ENCODE results near the gene STAMBP.
"Not testable (repeated sequence)": the region's sequence is repeated elsewhere in the genome, so short reads cannot be mapped to it uniquely, and the experiment has no call there.

Gene STAMBP

GRCh38 chr2:73885406-73885805 lies 56.6 kb downstream of the STAMBP start:
- FAIRE-seq (no peak), DNase-seq (ENCODE audit: insufficient read length, low spot score) (no peak)

GRCh38 chr2:73886357-73886756 lies 57.6 kb downstream of the STAMBP start:
- FAIRE-seq (no peak), DNase-seq (ENCODE audit: insufficient read length, low spot score) (no peak)

- not testable (repeated sequence) for FAIRE-seq
These were observed 59.0 kb downstream of the STAMBP start for GRCh38 chr2:73887596-73888353.

GRCh38 chr2:73888388-73888787 lies 59.6 kb downstream of the STAMBP start:
- FAIRE-seq (no peak), DNase-seq (ENCODE audit: insufficient read length, low spot score) (no peak)

More at GRCh38 chr2:73887596-73888353, 59.0 kb downstream of the STAMBP start:
- not testable (repeated sequence) for DNase-seq (ENCODE audit: insufficient read length, low spot score)

- DNase-seq (ENCODE audit: insufficient read length, low spot score) (no peak), FAIRE-seq (no peak)
These were observed 60.4 kb downstream of the STAMBP start for GRCh38 chr2:73889206-73889605.

- DNase-seq (ENCODE audit: insufficient read length, low spot score) (no peak), FAIRE-seq (no peak)
These were observed 61.7 kb downstream of the STAMBP start for GRCh38 chr2:73890301-73891092.

GRCh38 chr2:73891276-73891901 lies 62.6 kb downstream of the STAMBP start:
- FAIRE-seq (no peak), DNase-seq (ENCODE audit: insufficient read length, low spot score) (no peak)

- DNase-seq (ENCODE audit: insufficient read length, low spot score), result no peak
- no peak for FAIRE-seq
These were observed 64.0 kb downstream of the STAMBP start, which contains the start of gene ACTG2 for GRCh38 chr2:73892631-73893329. Gene ACTG2 (plus strand): TSS chr2:73893008. CDS start chr2:73901312, 8,304 bp downstream.

- no peak for FAIRE-seq
- DNase-seq (ENCODE audit: insufficient read length, low spot score), result no peak
These were observed 65.2 kb downstream of the STAMBP start for GRCh38 chr2:73893764-73894474.

- FAIRE-seq (no peak), DNase-seq (ENCODE audit: insufficient read length, low spot score) (no peak)
These were observed 65.7 kb downstream of the STAMBP start for GRCh38 chr2:73894475-73894850.

- no peak for FAIRE-seq
These were observed 66.1 kb downstream of the STAMBP start for GRCh38 chr2:73894877-73895276.

GRCh38 chr2:73895473-73895872 lies 66.7 kb downstream of the STAMBP start:
- no peak for DNase-seq (ENCODE audit: insufficient read length, low spot score)
- no peak for FAIRE-seq

More at GRCh38 chr2:73894877-73895276, 66.1 kb downstream of the STAMBP start:
- DNase-seq (ENCODE audit: insufficient read length, low spot score), result no peak

GRCh38 chr2:73896362-73897239 lies 67.8 kb downstream of the STAMBP start:
- no peak for DNase-seq (ENCODE audit: insufficient read length, low spot score)
- peak; percentile 61 for FAIRE-seq

- FAIRE-seq (no peak), DNase-seq (ENCODE audit: insufficient read length, low spot score) (no peak)
These were observed 68.5 kb downstream of the STAMBP start for GRCh38 chr2:73897240-73897583.

- DNase-seq (ENCODE audit: insufficient read length, low spot score) (no peak), FAIRE-seq (no peak)
These were observed 69.2 kb downstream of the STAMBP start for GRCh38 chr2:73897934-73898333.

- no peak for FAIRE-seq
These were observed 71.1 kb downstream of the STAMBP start for GRCh38 chr2:73899801-73900336.

GRCh38 chr2:73901143-73901542 lies 72.4 kb downstream of the STAMBP start:
- no peak for DNase-seq (ENCODE audit: insufficient read length, low spot score)
- FAIRE-seq, result no peak

More at GRCh38 chr2:73899801-73900336, 71.1 kb downstream of the STAMBP start:
- DNase-seq (ENCODE audit: insufficient read length, low spot score), result no peak

- no peak for DNase-seq (ENCODE audit: insufficient read length, low spot score)
- no peak for FAIRE-seq
These were observed 73.5 kb downstream of the STAMBP start for GRCh38 chr2:73902284-73902683.

- FAIRE-seq (no peak), DNase-seq (ENCODE audit: insufficient read length, low spot score) (no peak)
These were observed 74.6 kb downstream of the STAMBP start for GRCh38 chr2:73903313-73903712.

Data from GM19239 (cell line).